NCI-H1417 (cell line): ENCODE measurements around the gene ZBTB48.
A peak's percentile ranks its signal among the peaks of the same experiment; 100 is the strongest.

Experiments
- DNase-seq, 3 experiments: peaks; one replicate each; lab custom pipeline; 2025; lab: John Stamatoyannopoulos, UW

The ZBTB48 gene

GRCh38 chr1:6572653-6573383, 7.0 kb upstream of the ZBTB48 start:
- no peak for DNase-seq

- no peak for DNase-seq
Observed at GRCh38 chr1:6574025-6574620, 5.7 kb upstream of the ZBTB48 start.

- DNase-seq: no peak
Observed at GRCh38 chr1:6574818-6575217, 5.0 kb upstream of the ZBTB48 start.

GRCh38 chr1:6577831-6578525, 1.8 kb upstream of the ZBTB48 start:
- DNase-seq: no peak

GRCh38 chr1:6578624-6579373, 995 bp upstream of the ZBTB48 start:
- DNase-seq: peak in 1 of 3 experiments; percentile 19

GRCh38 chr1:6580119-6580592, 362 bp downstream of the ZBTB48 start:
- DNase-seq: peak in 1 of 3 experiments; percentile 37

GRCh38 chr1:6580593-6581409, 1.0 kb downstream of the ZBTB48 start:
- no peak for DNase-seq

- DNase-seq: peak in 2 of 3 experiments; percentile 41 to 71
Observed at GRCh38 chr1:6581561-6582305, 1.9 kb downstream of the ZBTB48 start.

- DNase-seq: no peak
Observed at GRCh38 chr1:6582370-6582769, 2.6 kb downstream of the ZBTB48 start.

- DNase-seq: no peak
Observed at GRCh38 chr1:6584126-6585080, 4.6 kb downstream of the ZBTB48 start.

- DNase-seq: no peak
Observed at GRCh38 chr1:6585081-6585722, 5.4 kb downstream of the ZBTB48 start.

GRCh38 chr1:6585841-6586240, 6.0 kb downstream of the ZBTB48 start:
- no peak for DNase-seq

GRCh38 chr1:6586404-6586816, 6.6 kb downstream of the ZBTB48 start:
- DNase-seq: no peak

GRCh38 chr1:6587261-6588005, 7.6 kb downstream of the ZBTB48 start:
- DNase-seq: peak in 2 of 3 experiments; percentile 10 to 46

GRCh38 chr1:6588128-6588892, 8.5 kb downstream of the ZBTB48 start:
- DNase-seq: peak in 1 of 3 experiments; percentile 4

GRCh38 chr1:6588893-6589520, 9.2 kb downstream of the ZBTB48 start:
- DNase-seq: no peak

GRCh38 chr1:6590046-6590445, 10.3 kb downstream of the ZBTB48 start:
- no peak for DNase-seq
